K562 treated with DMSO at 1 percent for 48 hours (cell line): ENCODE measurements around the gene TCEAL2. TPM values are rescaled to one million over a fixed set of nuclear protein-coding genes. Genes with fewer than 3 reads are reported as not detected.

Source experiments
- total RNA-seq: library from RNA; unstranded; fragments of 300-600 nt; gene quantifications from 2 replicates; pipeline ENCODE4 v1.2.3, GENCODE V29; 2022; ENCODE audit warnings: low replicate concordance; ENCODE audit errors: extremely low read depth

Gene TCEAL2
- not detected in 2 replicates for total RNA-seq

DNA sequence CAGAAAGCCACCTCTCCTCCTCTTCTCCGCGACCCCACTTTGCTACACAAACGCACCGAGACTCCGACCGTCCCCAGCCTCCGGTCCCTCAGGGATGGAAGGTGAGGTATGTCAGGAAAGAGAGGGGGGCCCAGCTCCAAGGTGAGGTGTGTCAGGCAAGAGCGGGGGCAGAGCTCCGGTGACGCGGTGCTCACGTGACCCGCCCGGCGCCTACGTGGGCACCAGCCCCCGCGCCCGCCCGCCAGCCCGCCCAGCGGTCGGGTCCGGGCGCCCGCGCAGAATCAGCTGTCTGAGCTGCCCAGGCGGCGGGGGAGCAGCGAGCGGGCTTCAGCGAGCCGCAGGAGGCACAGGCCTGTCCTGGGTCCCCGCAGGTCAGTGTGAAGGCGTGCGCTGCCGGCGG lies at the start of gene TCEAL2:
TSS of gene TCEAL2 (plus strand) at position 244 of the 400 bp plus-strand sequence. CDS start 1,152 bp downstream, outside the sequence.

GRCh38 chrX:102142274-102142673 lies 16.8 kb downstream of the TCEAL2 start, which contains the start of gene TCEAL6:
Gene TCEAL6, minus strand, starts transcription at chrX:102142481.

GRCh38 chrX:102155806-102156179 lies 30.3 kb downstream of the TCEAL2 start, which contains the start of gene BEX5:
Gene BEX5, minus strand, starts transcription at chrX:102155977. Its CDS starts 1,712 bp downstream, at chrX:102154265.

Other genes starting within 250 kb of the TCEAL2 start
- not detected in 2 replicates for gene ZMAT1, start 193.7 kb upstream of the TCEAL2 start, total RNA-seq
- gene TCEAL6, start 16.8 kb downstream of the TCEAL2 start, total RNA-seq: not detected in 2 replicates
- gene BEX5, start 30.3 kb downstream of the TCEAL2 start, total RNA-seq: not detected in 2 replicates
- not detected in 2 replicates for gene TCP11X1, start 89.6 kb downstream of the TCEAL2 start, total RNA-seq
- gene NXF2, start 121.5 kb downstream of the TCEAL2 start, total RNA-seq: not detected in 2 replicates